H9 (cell line): ENCODE measurements around the gene STIMATE. TPM values are rescaled to one million over a fixed set of nuclear protein-coding genes. Genes with fewer than 3 reads are reported as not detected.

Experiments
- DNase-seq: peaks from one replicate; pipeline ENCODE4 v3.0.0-alpha.2; 2017
- H2AFZ ChIP-seq: one replicate; pipeline ENCODE4 v1.6.1; 2013; ENCODE audit warnings: mild to moderate bottlenecking, low read length, control low read depth, moderate library complexity
- H2AK5ac ChIP-seq: 2 replicates; pipeline ENCODE4 v1.6.1; 2013; ENCODE audit warnings: low read length, control low read depth, mixed read lengths; ENCODE audit not compliant: insufficient read length
- H2BK120ac ChIP-seq: one replicate; pipeline ENCODE4 v1.6.1; 2013; ENCODE audit warnings: low read depth, mild to moderate bottlenecking, low read length, control low read depth, inconsistent platforms; ENCODE audit not compliant: poor library complexity, severe bottlenecking
- H2BK12ac ChIP-seq: 2 replicates; pipeline ENCODE4 v1.6.1; 2013; ENCODE audit warnings: low read length, control low read depth, mixed read lengths, low read depth; ENCODE audit not compliant: insufficient read length
- H2BK15ac ChIP-seq: 2 replicates; pipeline ENCODE4 v1.6.1; 2013; ENCODE audit warnings: low read depth, low read length, control low read depth
- H2BK20ac ChIP-seq: one replicate; pipeline ENCODE4 v1.6.1; 2013; ENCODE audit warnings: low read depth, mild to moderate bottlenecking, low read length, control low read depth, inconsistent platforms; ENCODE audit not compliant: poor library complexity, severe bottlenecking
- H2BK5ac ChIP-seq: 2 replicates; pipeline ENCODE4 v1.6.1; 2013; ENCODE audit warnings: low read length, control low read depth, mixed read lengths; ENCODE audit not compliant: insufficient read length
- H3K14ac ChIP-seq: 2 replicates; pipeline ENCODE4 v1.6.1; 2013; ENCODE audit warnings: low read length, control low read depth; ENCODE audit not compliant: insufficient read depth
- H3K18ac ChIP-seq: 2 replicates; pipeline ENCODE4 v1.6.1; 2013; ENCODE audit warnings: low read depth, mild to moderate bottlenecking, mixed read lengths, low read length, control low read depth; ENCODE audit not compliant: insufficient read length
- H3K23ac ChIP-seq: 2 replicates; pipeline ENCODE4 v1.6.1; 2013; ENCODE audit warnings: low read length, control low read depth, mixed read lengths, low read depth; ENCODE audit not compliant: insufficient read length
- H3K23me2 ChIP-seq: 2 replicates; pipeline ENCODE4 v1.6.1; 2013; ENCODE audit warnings: low read depth, mild to moderate bottlenecking, mixed read lengths, low read length, control low read depth; ENCODE audit not compliant: insufficient read length, poor library complexity, severe bottlenecking
- H3K27ac ChIP-seq: 2 replicates; pipeline ENCODE4 v1.5.1; 2013; ENCODE audit warnings: low read length, control low read depth, mixed read lengths, low read depth; ENCODE audit not compliant: insufficient read length
- H3K27me3 ChIP-seq: 2 replicates; pipeline ENCODE4 v1.6.1; 2013; ENCODE audit warnings: low read length, control low read depth, inconsistent platforms; ENCODE audit not compliant: insufficient read depth
- H3K4ac ChIP-seq: 2 replicates; pipeline ENCODE4 v1.6.1; 2013; ENCODE audit warnings: low read depth, mild to moderate bottlenecking, control low read depth, inconsistent platforms, low read length, moderate library complexity
- H3K4me1 ChIP-seq: 2 replicates; pipeline ENCODE4 v1.6.1; 2013; ENCODE audit warnings: low read length, control low read depth, inconsistent platforms; ENCODE audit not compliant: insufficient read depth
- H3K4me2 ChIP-seq: 2 replicates; pipeline ENCODE4 v1.6.1; 2013; ENCODE audit warnings: low read length, control low read depth, mixed read lengths; ENCODE audit not compliant: insufficient read length, insufficient read depth
- H3K56ac ChIP-seq: 2 replicates; pipeline ENCODE4 v1.6.1; 2013; ENCODE audit warnings: low read depth, mild to moderate bottlenecking, mixed read lengths, low read length, control low read depth; ENCODE audit not compliant: insufficient read length
- H3K79me1 ChIP-seq: 2 replicates; pipeline ENCODE4 v1.6.1; 2013; ENCODE audit warnings: low read depth, mild to moderate bottlenecking, moderate library complexity, low read length, control low read depth, inconsistent platforms; ENCODE audit not compliant: insufficient read depth, poor library complexity, severe bottlenecking
- H3K79me2 ChIP-seq: 2 replicates; pipeline ENCODE4 v1.6.1; 2013; ENCODE audit warnings: low read length, control low read depth, inconsistent platforms; ENCODE audit not compliant: insufficient read depth
- H3K9ac ChIP-seq: 2 replicates; pipeline ENCODE4 v1.6.1; 2013; ENCODE audit warnings: low read length, control low read depth, mixed read lengths; ENCODE audit not compliant: insufficient read length; ENCODE audit errors: extremely low read depth
- H3K9me3 ChIP-seq: one replicate; pipeline ENCODE4 v1.6.1; 2013; ENCODE audit warnings: low read depth, low read length, inconsistent platforms; ENCODE audit not compliant: control insufficient read depth
- H3T11ph ChIP-seq: one replicate; pipeline ENCODE4 v1.6.1; 2013; ENCODE audit warnings: mild to moderate bottlenecking, low read length, control low read depth, inconsistent platforms
- H4K20me1 ChIP-seq: one replicate; pipeline ENCODE4 v1.6.1; 2013; ENCODE audit not compliant: control insufficient read depth, insufficient read length, insufficient read depth
- H4K5ac ChIP-seq: 2 replicates; pipeline ENCODE4 v1.6.1; 2013; ENCODE audit warnings: low read depth, mild to moderate bottlenecking, mixed read lengths, low read length, control low read depth; ENCODE audit not compliant: insufficient read length
- H4K8ac ChIP-seq: replicated peaks from 2 replicates; pipeline ENCODE4 v1.6.1; 2013; ENCODE audit warnings: low read length, control low read depth, mixed read lengths, low read depth; ENCODE audit not compliant: insufficient read length
- H4K91ac ChIP-seq: 2 replicates; pipeline ENCODE4 v1.6.1; 2013; ENCODE audit warnings: low read depth, mild to moderate bottlenecking, moderate library complexity, mixed read lengths, low read length, control low read depth; ENCODE audit not compliant: insufficient read length
- H3K27ac Mint-ChIP-seq, 3 experiments: 2 replicates in 2 of 3; 3 replicates in 1 of 3; pipeline ENCODE4 v1.8.0; 2020 to 2021; ENCODE audit warnings: mixed read lengths in 3 of 3, mild to moderate bottlenecking in 1 of 3, moderate library complexity in 1 of 3
- H3K27me3 Mint-ChIP-seq: 2 replicates; pipeline ENCODE4 v1.8.0; 2021; ENCODE audit warnings: low read depth, mild to moderate bottlenecking, moderate library complexity, mixed read lengths
- H3K36me3 Mint-ChIP-seq, 3 experiments: 2 replicates in 2 of 3; 3 replicates in 1 of 3; pipeline ENCODE4 v1.8.0; 2020 to 2021; ENCODE audit warnings: low read depth in 3 of 3, mixed read lengths in 3 of 3; ENCODE audit not compliant: insufficient read depth in 1 of 3
- H3K4me1 Mint-ChIP-seq, 2 experiments: 2 replicates each; pipeline ENCODE4 v1.8.0; 2020; ENCODE audit warnings: mixed read lengths in 2 of 2
- H3K4me3 Mint-ChIP-seq, 2 experiments: 2 replicates in 1 of 2; 3 replicates in 1 of 2; pipeline ENCODE4 v1.8.0; 2020 to 2021; ENCODE audit warnings: mild to moderate bottlenecking in 2 of 2, mixed read lengths in 2 of 2, moderate library complexity in 1 of 2
- H3K9me3 Mint-ChIP-seq, 2 experiments: 2 replicates in 1 of 2; 3 replicates in 1 of 2; pipeline ENCODE4 v1.8.0; 2020; ENCODE audit warnings: mild to moderate bottlenecking in 2 of 2, mixed read lengths in 2 of 2, moderate library complexity in 1 of 2
- CTCF ChIP-seq: fragments of 200-600 bp; sonication (generic); conservative IDR thresholded peaks from 3 replicates; pipeline ENCODE4 v1.8.0; 2021; ENCODE audit warnings: antibody characterized with exemption, mild to moderate bottlenecking
- WGBS: extraction: QIAGEN DNeasy Blood & Tissue Kit; methylation state at CpG from one replicate; pipeline ENCODE4 v1.1.7; 2013; ENCODE audit warnings: missing lambda C conversion rate, low lambda C conversion rate, mixed read lengths; ENCODE audit not compliant: insufficient read length; ENCODE audit errors: extremely low coverage; 5-methylcytosine and 5-hydroxymethylcytosine counted together
- total RNA-seq: library from RNA; stranded (reverse); gene quantifications from 2 replicates; pipeline ENCODE4 v1.2.1, GENCODE V29; 2021

The STIMATE gene
- total RNA-seq, 1 experiment from 2014 or later: 25.6 TPM

- Histone ChIP-seq H2BK5ac (no peak overlapping the region), H3K27me3 (no peaks in the 10 kb centered on the region), H2BK120ac (no peak overlapping the region), H3K56ac (no peak overlapping the region), H3K79me2 (no peaks in the 10 kb centered on the region), H2BK15ac (no peak overlapping the region), H4K20me1 (no peaks in the 10 kb centered on the region), H3T11ph (no peak overlapping the region), H3K9me3 (no peaks in the 10 kb centered on the region), H4K5ac (no peak overlapping the region), H3K14ac (no peak overlapping the region), H2AK5ac (no peak overlapping the region), H2BK12ac (no peak overlapping the region), H4K8ac (no peak overlapping the region), H3K23ac (no peak overlapping the region), H3K9ac (no peak overlapping the region), H3K79me1 (no peaks in the 10 kb centered on the region), H2AFZ (no peak overlapping the region), H3K4ac (no peak overlapping the region), H3K27ac (no peak overlapping the region), H3K4me2 (no peak overlapping the region), H2BK20ac (no peak overlapping the region), H3K4me1 (0 out of 2 replicates have a peak, but pooled peaks cover 4% of the 10 kb centered on the region), H4K91ac (no peak overlapping the region), H3K23me2 (no peaks in the 10 kb centered on the region), H3K18ac (no peak overlapping the region)
- Mint-ChIP-seq H3K27ac (no peak overlapping the region), H3K27me3 (peaks cover 2% of the 10 kb centered on the region; the same call in 1 of the 2 replicates), H3K36me3 (no peaks in the 10 kb centered on the region; a peak in 1 of 7 replicates), H3K9me3 (no peaks in the 10 kb centered on the region), H3K4me1 (peaks cover 12 to 14% of the 10 kb centered on the region in 2 experiments), H3K4me3 (no peak overlapping the region)
- TF ChIP-seq CTCF: no peak
- WGBS: no CpG with 5 or more reads among the region's 10 CpGs
- DNase-seq: no peak
Measured at GRCh38 chr3:52817221-52817620, 80.1 kb downstream of the STIMATE start.
